DND-41 (cell line): ENCODE results near the gene ERCC6.

ENCODE experiments used
- ATAC-seq: fragments of 200-7000 bp; cut with Tn5 transposase; 3 replicates; pipeline ENCODE4 v1.9.1; 2021; ENCODE audit warnings: low read depth; ENCODE audit not compliant: insufficient read depth
- DNase-seq: peaks from one replicate; pipeline ENCODE4 v3.0.0-alpha.2; 2020
- H2AFZ ChIP-seq: 2 replicates; pipeline ENCODE4 v1.6.0; 2012; ENCODE audit warnings: low read depth, low read length
- H3K27ac ChIP-seq: 2 replicates; pipeline ENCODE4 v1.5.1; 2012; ENCODE audit warnings: low read length, inconsistent platforms
- H3K27me3 ChIP-seq: fragments of 200-600 bp; sonication (generic); 2 replicates; pipeline ENCODE4 v1.6.0; 2012; ENCODE audit warnings: low read length, mild to moderate bottlenecking, inconsistent platforms; ENCODE audit not compliant: insufficient read depth, poor library complexity
- H3K36me3 ChIP-seq: 2 replicates; pipeline ENCODE4 v1.5.1; 2012; ENCODE audit warnings: low read length, inconsistent platforms; ENCODE audit not compliant: insufficient read depth
- H3K4me1 ChIP-seq: 2 replicates; pipeline ENCODE4 v1.5.1; 2012; ENCODE audit warnings: mild to moderate bottlenecking, low read length; ENCODE audit not compliant: insufficient read depth
- H3K4me2 ChIP-seq: 2 replicates; pipeline ENCODE4 v1.6.0; 2012; ENCODE audit warnings: mild to moderate bottlenecking, moderate library complexity, low read length, inconsistent platforms; ENCODE audit not compliant: insufficient read depth
- H3K4me3 ChIP-seq, 2 experiments: fragments of 200-600 bp in 1 of 2; shearing (Covaris generic) in 1 of 2; 2 replicates each; pipeline ENCODE4 v1.5.1; 2012 to 2016; ENCODE audit warnings: inconsistent platforms in 2 of 2, low read length in 2 of 2, mild to moderate bottlenecking in 2 of 2, low read depth in 1 of 2, moderate library complexity in 1 of 2
- H3K79me2 ChIP-seq: 2 replicates; pipeline ENCODE4 v1.6.0; 2012; ENCODE audit warnings: low read length, inconsistent platforms; ENCODE audit not compliant: insufficient read depth
- H3K9ac ChIP-seq: 2 replicates; pipeline ENCODE4 v1.6.0; 2012; ENCODE audit warnings: low read depth, mild to moderate bottlenecking, inconsistent platforms, low read length, moderate library complexity
- H3K9me3 ChIP-seq: 2 replicates; pipeline ENCODE4 v1.5.1; 2012; ENCODE audit warnings: low read length, moderate library complexity, mild to moderate bottlenecking, inconsistent platforms; ENCODE audit not compliant: insufficient read depth, severe bottlenecking
- H4K20me1 ChIP-seq: 2 replicates; pipeline ENCODE4 v1.6.0; 2012; ENCODE audit warnings: low read length; ENCODE audit not compliant: insufficient read depth
- EZH2 ChIP-seq: IDR thresholded peaks from 3 replicates; pipeline ENCODE4 v1.6.1; 2012; ENCODE audit warnings: borderline replicate concordance, low read depth, mild to moderate bottlenecking, moderate library complexity, low read length, inconsistent platforms; ENCODE audit not compliant: severe bottlenecking
- TF ChIP-seq, protein P1 (sequence below): IDR thresholded peaks from 2 replicates; pipeline ENCODE4 v1.5.1; 2012; ENCODE audit warnings: borderline replicate concordance, low read length, moderate library complexity, mild to moderate bottlenecking; ENCODE audit not compliant: poor library complexity, severe bottlenecking; ENCODE audit errors: extremely low read depth

Gene ERCC6

DNA sequence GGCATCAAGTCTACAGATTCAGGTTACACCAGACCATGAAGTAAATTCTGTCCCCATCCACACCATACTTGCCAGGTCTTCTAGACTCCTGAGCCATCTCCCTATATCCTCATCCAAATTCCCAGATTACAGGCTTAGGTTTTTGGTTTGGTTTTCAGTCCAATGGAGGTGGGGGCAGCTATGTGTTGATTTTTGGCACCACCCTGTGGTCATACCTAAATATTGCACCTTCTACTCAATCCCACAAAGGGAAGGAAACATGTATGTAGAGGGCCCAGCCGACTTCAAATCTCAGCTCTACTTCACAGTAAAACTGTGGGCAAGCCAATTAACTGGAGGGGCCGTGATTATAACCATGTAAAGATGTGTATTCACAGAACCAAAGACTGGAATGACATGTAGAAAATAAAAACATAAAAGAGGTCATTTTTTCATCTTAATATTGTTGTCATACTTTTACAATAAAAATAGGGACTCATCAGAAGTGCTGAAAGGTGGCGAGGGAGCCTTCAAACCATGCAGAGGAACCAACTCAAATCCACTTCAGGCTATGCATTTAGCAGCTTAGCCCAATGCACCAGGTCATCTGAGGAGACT is 19.8 kb downstream of the ERCC6 start:
- TF ChIP-seq EZH2: no peak
- TF ChIP-seq, protein P1, sequence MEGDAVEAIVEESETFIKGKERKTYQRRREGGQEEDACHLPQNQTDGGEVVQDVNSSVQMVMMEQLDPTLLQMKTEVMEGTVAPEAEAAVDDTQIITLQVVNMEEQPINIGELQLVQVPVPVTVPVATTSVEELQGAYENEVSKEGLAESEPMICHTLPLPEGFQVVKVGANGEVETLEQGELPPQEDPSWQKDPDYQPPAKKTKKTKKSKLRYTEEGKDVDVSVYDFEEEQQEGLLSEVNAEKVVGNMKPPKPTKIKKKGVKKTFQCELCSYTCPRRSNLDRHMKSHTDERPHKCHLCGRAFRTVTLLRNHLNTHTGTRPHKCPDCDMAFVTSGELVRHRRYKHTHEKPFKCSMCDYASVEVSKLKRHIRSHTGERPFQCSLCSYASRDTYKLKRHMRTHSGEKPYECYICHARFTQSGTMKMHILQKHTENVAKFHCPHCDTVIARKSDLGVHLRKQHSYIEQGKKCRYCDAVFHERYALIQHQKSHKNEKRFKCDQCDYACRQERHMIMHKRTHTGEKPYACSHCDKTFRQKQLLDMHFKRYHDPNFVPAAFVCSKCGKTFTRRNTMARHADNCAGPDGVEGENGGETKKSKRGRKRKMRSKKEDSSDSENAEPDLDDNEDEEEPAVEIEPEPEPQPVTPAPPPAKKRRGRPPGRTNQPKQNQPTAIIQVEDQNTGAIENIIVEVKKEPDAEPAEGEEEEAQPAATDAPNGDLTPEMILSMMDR: peak; percentile 83
- H3K27me3 ChIP-seq: no peaks in the 10 kb centered on the region
- H3K9me3 ChIP-seq: no peaks in the 10 kb centered on the region
- H3K36me3 ChIP-seq: peaks cover 27% of the 10 kb centered on the region; the same call in 1 of the 2 replicates
- H3K79me2 ChIP-seq: no peaks in the 10 kb centered on the region
- no peak overlapping the region for H3K4me2 ChIP-seq
- H4K20me1 ChIP-seq: peaks cover 18% of the 10 kb centered on the region
- H3K9ac ChIP-seq: no peak overlapping the region
- DNase-seq (peak; percentile 53), ATAC-seq (peak; percentile 86)
- no peaks in the 10 kb centered on the region for H3K4me1 ChIP-seq
- no peak overlapping the region for H3K4me3 ChIP-seq
- H2AFZ ChIP-seq: no peak overlapping the region
- no peak overlapping the region for H3K27ac ChIP-seq

DNA sequence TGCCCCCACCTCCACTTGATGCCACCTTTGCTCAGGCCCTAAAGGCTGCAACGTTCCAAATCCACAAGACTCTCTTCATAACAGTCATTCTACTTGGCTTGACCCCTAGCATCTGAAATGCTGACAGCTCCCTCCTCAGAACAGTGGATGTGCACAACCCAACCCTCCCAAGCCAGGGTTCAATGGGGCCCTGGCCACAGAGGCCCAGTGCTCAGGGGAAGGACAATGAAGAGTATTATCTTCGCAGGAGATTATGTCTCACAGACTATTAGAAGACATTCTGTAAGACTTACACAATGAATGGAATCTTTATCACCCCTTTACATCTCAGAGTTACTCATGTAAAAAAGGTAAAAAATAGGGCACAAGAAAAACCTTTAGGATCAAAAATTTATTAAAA is 20.4 kb downstream of the ERCC6 start:
- ATAC-seq: no peak
- peaks cover 22% of the 10 kb centered on the region; the same call in 1 of the 2 replicates for H3K36me3 ChIP-seq
- H3K9me3 ChIP-seq: no peaks in the 10 kb centered on the region

DNA sequence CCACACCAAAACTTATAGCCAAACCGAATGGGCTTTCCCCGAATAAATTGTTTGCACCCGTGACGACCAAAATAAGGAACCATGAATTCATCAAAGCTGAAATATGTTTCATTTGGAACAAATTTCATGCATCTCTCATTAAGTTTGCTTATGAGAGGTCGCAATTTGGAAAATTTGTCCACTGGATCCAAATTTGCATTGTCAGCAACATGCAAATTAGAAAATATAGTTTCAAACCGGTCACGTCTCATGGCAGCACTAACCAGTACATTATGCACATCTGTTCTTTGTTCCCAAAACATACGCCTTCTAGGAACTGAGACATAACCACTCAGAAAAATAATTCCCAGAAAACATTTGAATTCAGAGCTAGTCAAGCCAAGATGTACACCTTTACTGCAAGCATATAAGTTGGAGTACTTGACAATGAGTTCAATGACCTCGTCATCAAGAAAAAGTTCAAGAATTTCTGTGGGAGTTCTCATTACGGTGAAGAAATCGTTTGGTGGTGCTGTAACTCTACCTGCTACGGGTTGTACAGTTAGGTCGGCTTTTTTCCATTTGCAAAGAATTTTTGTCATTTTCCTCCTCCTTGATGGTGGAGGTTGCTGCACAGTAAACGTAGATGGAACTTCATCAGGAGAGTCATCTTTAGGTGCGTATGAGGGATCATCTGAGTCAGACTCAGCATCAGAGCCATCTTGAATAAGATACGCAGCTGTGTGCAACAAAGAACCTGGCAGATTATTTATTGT is 22.5 kb downstream of the ERCC6 start:
- Histone ChIP-seq H3K9ac (no peak overlapping the region), H3K9me3 (no peaks in the 10 kb centered on the region), H3K27me3 (no peaks in the 10 kb centered on the region), H3K36me3 (peaks cover 17% of the 10 kb centered on the region; the same call in 1 of the 2 replicates), H3K4me1 (no peaks in the 10 kb centered on the region), H3K4me3 (no peak overlapping the region), H3K4me2 (no peak overlapping the region), H3K27ac (no peak overlapping the region), H3K79me2 (no peaks in the 10 kb centered on the region), H2AFZ (no peak overlapping the region), H4K20me1 (peaks cover 26% of the 10 kb centered on the region)
- ATAC-seq (no peak), DNase-seq (no peak)
- no peak for TF ChIP-seq EZH2
- TF ChIP-seq, protein P1: no peak

More for the DNA sequence above, 20.4 kb downstream of the ERCC6 start:
- no peak overlapping the region for H3K4me3 ChIP-seq
- H3K9ac ChIP-seq: no peak overlapping the region
- H4K20me1 ChIP-seq: peaks cover 18% of the 10 kb centered on the region
- H3K4me2 ChIP-seq: no peak overlapping the region
- DNase-seq: no peak
- H3K27ac ChIP-seq: no peak overlapping the region
- TF ChIP-seq, protein P1: no peak
- no peak for TF ChIP-seq EZH2
- H3K79me2 ChIP-seq: no peaks in the 10 kb centered on the region
- no peak overlapping the region for H2AFZ ChIP-seq
- no peaks in the 10 kb centered on the region for H3K4me1 ChIP-seq
- no peaks in the 10 kb centered on the region for H3K27me3 ChIP-seq
